Activated CD4-positive, CD25-positive, alpha-beta regulatory T cell (primary cell): ENCODE results near the gene HERC2.
"Not testable (repeated sequence)": the region's sequence is repeated elsewhere in the genome, so short reads cannot be mapped to it uniquely, and the experiment has no call there.

Source experiments
- DNase-seq, 4 experiments: peaks; one replicate each; lab custom pipeline; 2025; lab: John Stamatoyannopoulos, UW

Gene HERC2

DNA sequence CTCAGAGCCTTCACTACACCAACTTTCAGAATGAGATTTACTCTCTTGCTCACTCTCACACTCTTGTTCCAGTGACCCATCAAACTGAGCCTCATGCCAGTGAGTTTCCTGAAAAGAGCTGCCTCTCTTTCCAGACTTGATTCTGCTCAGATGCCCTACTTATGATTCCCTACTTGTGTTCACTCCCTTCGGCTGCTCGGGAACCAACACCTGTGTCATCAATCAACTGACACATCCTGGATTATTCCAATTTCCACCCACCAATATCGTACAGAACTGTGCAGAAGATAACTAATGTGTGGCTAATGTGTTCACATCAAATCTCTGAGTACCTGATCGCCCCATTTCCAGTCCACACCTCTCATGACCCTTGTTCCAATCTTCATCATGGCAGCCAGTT lies 100.3 kb downstream of the HERC2 start:
- not testable (repeated sequence) for DNase-seq

GRCh38 chr15:28219116-28219515 lies 102.9 kb downstream of the HERC2 start:
- no peak for DNase-seq

- not testable (repeated sequence) for DNase-seq
These were observed 104.9 kb downstream of the HERC2 start for GRCh38 chr15:28216946-28217546.

GRCh38 chr15:28215521-28215920 lies 106.5 kb downstream of the HERC2 start:
- not testable (repeated sequence) for DNase-seq

DNA sequence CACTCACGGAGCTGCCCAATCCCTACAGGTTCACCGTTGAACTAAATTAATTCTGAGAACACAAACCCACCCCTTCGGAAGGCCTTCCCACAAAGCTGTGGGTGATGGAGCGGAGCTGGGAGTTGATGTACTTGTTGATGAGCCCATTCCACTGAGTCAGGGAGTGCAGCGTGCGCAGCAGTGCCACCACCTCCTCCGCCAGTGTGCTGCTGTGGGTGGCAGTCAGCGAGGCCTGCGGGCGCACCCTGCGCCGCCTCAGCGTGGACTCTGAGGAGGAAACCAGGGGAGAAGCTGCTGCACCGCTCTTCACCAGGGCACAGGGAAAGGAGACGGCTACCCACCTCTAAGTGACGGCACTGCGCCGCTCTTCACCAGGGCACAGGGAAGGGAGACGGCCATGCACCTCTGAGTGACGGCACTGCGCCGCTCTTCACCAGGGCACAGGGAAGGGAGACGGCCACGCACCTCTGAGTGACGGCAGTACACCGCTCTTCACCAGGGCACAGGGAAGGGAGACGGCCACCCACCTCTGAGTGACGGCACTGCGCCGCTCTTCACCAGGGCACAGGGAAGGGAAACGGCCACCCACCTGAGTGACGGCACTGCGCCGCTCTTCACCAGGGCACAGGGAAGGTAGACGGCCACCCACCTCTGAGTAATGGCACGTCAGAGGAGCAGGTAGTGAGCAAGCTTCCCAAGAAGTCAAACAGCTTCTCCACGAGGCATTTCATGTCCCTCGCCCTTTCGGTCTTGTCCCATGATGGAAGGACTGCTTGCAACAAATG lies 107.8 kb downstream of the HERC2 start:
- DNase-seq: not testable (repeated sequence)

GRCh38 chr15:28213393-28213792 lies 108.6 kb downstream of the HERC2 start:
- not testable (repeated sequence) for DNase-seq

DNA sequence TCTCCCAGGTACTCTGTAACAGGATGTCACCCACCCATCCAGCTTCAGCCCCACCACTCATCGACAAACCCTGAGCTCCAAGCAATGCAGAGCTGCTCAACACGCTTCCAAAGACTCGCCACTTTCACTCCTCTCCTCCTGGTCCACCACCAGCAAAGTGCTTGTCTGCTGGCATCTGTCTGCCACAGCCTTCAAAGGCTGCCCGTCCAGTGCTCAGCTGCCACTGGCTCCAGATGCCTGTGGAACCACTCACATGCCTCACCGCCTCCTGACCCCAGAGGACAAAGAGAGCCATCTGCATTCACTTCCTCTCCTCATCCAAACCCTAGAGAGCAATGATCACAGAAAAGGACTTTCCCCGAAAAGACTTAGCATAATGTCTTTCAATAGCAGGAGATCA lies 113.4 kb downstream of the HERC2 start:
- no peak for DNase-seq

GRCh38 chr15:28205640-28206039 lies 116.3 kb downstream of the HERC2 start:
- not testable (repeated sequence) for DNase-seq

DNA sequence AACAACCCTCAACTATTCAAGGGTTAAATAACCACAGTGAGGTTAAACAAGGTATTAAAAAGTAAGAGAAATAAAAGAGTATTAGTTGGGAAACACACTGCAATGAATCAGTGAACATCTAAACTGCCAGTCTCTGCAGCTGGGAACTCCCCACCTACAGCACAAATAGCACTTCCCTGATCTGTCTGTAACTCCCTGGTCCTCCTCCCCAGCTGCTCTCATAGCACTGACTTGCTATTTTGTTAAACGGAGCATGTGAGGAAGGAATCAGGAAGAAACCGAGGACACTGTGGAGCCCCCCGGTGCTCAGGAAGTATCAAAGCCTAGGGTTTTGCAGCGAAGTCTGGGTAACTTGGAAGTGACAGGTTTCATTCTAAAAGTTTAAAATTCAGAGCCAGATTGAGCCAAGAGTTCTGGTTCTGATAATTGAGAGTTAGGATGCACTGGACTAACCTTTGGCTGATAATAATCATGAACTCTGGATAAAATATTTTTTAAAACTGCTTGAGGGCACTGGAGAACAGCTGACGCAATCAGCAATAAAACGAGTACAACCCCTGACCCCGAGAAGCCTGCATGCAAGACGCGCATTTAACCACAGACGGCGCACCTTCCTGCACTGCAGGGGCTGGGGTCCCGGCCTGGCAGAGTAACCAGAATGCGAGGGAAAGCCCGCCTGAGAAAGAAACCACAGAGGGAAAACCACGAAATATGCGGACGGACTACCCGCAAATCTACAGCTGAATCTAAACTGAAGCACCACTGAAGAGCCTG lies 118.7 kb downstream of the HERC2 start:
- DNase-seq: not testable (repeated sequence)

GRCh38 chr15:28202124-28202523 lies 119.9 kb downstream of the HERC2 start:
- not testable (repeated sequence) for DNase-seq

GRCh38 chr15:28198215-28198614 lies 123.8 kb downstream of the HERC2 start:
- not testable (repeated sequence) for DNase-seq

DNA sequence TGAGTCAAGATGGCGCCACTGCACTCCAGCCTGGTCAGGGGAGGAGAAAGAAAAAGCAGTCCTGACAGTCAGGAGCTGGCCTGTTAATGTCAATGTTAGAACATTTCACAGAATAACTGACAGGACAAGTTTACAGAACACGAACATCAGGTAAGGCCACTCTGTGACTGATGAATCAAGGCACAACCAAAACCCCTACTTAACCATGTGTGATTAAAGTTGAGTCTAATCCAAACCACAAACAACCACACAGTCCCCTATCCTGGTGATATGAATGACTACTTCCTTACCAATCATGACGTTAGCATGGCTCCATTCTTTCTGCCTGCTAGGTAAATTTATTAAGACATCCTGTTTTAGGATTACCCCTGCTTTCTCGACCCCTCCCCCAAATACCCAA lies 124.3 kb downstream of the HERC2 start:
- DNase-seq: not testable (repeated sequence)

DNA sequence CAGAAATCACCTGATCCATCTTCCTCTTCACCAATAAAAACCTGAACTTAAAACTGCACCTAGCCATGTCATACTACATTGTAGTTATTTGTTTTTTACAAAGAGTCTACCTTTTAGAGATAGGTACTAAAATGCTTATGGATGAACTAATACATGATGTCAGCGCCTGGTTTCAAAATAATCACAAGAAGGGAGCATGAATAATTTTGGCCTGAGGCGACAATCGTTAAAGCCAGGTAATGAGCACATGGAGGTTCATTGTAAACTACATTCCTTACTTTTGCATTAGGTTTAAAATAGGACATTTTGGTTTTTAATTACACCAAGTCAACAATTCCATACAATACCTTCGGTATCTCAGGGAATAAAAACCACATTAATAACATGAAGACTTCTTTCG lies 125.4 kb downstream of the HERC2 start:
- not testable (repeated sequence) for DNase-seq

- DNase-seq: no peak
These were observed 129.2 kb downstream of the HERC2 start for GRCh38 chr15:28192772-28193171.

DNA sequence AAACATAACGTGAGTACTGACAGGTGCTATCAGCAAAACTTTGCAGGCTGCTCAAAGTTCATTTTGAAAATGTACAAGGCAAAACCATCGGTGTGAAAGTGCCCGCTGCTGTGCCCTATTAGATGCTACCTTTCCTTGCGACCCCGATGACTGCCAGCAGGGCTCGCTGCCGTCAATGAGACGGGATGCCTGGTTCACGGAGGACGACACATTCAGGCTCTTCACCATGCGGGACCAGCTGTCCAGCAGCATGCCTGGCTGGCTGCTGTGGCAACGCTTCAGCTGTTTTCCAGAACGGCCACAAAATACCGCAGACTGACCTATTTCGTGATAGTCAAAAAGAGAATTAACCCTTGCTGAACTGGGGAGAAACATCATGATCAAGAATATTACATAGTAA lies 130.1 kb downstream of the HERC2 start:
- no peak for DNase-seq

DNA sequence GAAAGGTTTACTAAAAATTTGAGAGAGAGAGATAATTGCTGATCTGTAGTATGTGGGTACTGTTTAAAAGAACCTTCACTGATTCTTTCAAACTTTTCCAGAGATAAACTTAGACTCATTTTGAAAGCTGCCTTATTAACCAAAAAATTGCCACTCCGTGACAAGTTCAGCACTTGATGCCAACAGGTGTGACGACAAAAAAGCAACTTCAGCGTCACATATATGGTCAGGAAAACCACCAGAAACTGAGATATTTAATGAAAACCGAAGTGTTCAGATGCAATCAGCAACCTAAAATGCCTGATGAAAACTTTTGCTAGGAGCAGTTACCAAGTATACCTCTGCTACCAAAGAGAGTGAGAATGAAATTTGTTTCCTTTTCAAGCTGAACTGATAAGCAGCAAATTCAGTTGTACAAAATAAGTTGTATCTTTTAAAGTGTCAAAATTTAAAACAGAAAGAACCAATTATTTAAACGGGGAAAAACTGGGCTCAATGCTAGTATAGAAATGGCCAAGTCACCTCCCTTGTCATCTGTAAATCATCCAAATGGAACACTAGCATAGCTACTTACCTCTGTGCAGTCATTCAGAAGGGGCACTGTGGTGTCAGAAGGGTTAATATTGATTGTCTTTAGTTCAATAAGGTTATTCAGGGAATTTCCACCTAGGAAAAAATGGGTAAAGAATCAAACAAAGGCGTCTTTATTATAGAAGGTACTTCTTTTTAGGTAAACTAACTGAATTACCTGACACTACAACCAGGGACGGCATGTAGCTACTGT lies 131.4 kb downstream of the HERC2 start:
- DNase-seq: no peak

- no peak for DNase-seq
These were observed 136.7 kb downstream of the HERC2 start for GRCh38 chr15:28185148-28185895.

DNA sequence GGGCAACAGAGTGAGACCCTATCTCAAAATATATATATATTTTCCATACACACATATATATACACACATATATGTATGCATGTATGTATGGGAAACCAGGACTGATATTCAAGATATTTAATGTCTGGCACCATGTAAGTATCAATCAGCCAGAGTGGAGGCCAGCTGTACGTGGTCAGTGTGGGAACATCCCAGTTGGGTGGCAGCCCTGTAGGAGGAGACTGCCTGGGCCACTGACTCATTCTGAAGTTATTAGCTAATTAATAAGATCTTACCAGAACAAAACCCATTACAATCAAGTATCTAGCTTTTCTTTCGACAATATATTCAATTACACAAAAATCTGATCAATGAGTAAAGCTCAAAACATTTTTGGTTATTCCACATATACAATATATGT lies 137.8 kb downstream of the HERC2 start:
- DNase-seq: no peak

- no peak for DNase-seq
These were observed 139.2 kb downstream of the HERC2 start for GRCh38 chr15:28182731-28183130.

DNA sequence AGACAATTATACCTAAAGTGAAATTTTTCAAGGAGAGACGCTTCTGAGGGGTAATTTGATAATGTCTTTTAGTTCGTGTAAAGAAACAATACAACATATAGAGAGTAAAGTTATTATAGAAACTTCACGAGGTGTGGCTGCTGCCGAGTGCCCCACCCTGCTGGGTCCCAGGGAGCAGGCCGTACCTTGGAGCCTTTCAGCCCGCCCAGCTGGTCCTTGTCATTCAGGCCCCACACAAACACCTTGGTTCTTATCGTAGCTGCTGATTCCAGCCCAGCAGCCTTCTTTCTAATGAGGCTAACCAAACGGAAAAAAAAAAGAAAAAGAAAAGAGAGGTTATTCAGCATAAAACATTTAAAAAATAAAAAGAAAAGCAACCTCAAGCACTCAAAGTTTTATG lies 139.8 kb downstream of the HERC2 start:
- DNase-seq: no peak

- no peak for DNase-seq
These were observed 140.6 kb downstream of the HERC2 start for GRCh38 chr15:28181366-28181765.
